Measurements from ENCODE around the gene CD96.

The CD96 gene

GRCh38 chr3:111594205-111594604, 52.2 kb downstream of the CD96 start:
- peak; percentile 20 for DNase-seq (ENCODE audit: low spot score)

- no peak for DNase-seq (ENCODE audit: low spot score)
Measured at GRCh38 chr3:111594781-111595180, 52.8 kb downstream of the CD96 start.

GRCh38 chr3:111595232-111595631, 53.2 kb downstream of the CD96 start, which contains the start of gene ZBED2:
TSS of gene ZBED2 (minus strand) at chr3:111595346. CDS start at chr3:111594201, 1,145 bp downstream.
- peak; percentile 27 for DNase-seq (ENCODE audit: low spot score)

DNA sequence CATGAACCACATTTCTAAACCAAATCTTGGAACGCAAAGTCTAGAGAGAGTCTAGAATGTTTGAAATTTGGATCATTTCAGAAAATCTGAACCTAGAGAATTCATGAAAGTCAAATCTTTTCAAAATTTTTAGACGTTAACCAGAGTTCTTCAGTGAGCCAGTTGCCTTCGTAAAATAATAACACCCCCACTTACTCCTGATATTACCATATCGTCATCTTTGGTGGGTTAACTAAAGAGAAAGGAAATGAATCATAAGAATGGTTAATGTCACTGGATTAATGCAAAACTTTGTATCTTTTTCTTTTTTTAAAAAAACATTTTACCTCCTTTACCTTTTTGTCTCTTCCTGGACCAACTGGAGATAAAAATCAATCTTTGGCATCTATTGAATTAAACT, 54.3 kb downstream of the CD96 start:
- no peak for DNase-seq (ENCODE audit: low spot score)

GRCh38 chr3:111598139-111598538, 56.1 kb downstream of the CD96 start:
- no peak for DNase-seq (ENCODE audit: low spot score)

DNA sequence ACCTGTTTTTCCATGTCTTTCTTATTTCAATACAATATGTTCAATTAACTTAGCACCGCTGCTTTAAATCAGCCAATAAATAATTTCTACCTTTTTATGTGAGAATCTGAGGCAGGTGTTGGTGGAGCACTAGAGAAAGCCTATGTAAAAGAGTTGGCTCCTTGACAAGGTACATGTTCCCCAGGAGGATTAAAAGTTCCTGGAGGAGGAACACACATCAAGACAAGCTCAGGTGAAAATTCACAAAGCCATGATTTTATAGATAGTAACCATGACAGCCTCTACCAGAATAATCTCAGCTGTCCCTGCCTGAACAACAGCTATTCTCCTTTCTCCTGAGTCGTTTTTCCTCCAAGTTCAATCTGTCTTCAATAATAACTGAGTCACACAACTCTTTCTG, 56.6 kb downstream of the CD96 start:
- DNase-seq (ENCODE audit: low spot score), result no peak

DNA sequence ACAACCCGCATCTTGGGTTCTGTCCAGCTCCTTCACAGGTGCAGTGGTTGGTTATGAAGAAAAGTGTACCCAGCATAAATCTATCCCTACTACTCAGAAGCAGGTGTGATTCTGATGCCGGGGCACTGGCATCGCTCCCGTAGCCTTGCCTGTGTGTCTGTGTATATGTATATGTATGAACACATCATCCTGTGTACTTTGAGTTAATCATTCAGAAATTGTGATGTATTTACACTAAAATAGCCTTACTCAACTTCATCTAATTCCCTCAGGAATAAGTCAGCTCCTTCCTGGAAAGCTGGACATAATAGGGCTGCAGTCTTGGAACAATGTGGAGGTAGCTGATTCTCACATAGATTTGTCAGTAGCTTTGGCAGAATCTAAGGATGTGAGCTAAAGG, 59.8 kb downstream of the CD96 start:
- DNase-seq (ENCODE audit: low spot score), result no peak

GRCh38 chr3:111603679-111604078, 61.7 kb downstream of the CD96 start:
- DNase-seq (ENCODE audit: low spot score), result no peak

DNA sequence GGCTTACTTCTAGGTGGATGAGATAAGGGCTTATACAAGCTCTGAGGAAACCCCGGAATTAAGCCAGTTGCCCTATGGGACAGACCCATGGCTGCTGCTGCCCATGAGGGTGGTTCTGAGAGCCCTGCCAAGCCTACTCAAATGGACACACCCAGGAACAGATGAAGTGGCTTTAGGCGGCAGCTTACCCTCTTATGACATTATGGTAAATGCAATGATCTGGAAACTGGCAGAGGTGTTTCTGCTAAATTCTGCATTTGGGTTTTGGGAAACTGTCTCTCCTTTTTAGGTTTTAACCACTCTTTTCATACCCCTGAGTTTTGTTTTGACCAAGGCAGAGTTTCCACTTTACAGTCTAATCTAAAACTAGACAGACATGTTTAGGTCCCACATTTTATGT, 62.1 kb downstream of the CD96 start:
- no peak for DNase-seq (ENCODE audit: low spot score)

GRCh38 chr3:111605018-111605417, 63.0 kb downstream of the CD96 start:
- no peak for DNase-seq (ENCODE audit: low spot score)

GRCh38 chr3:111605493-111605892, 63.5 kb downstream of the CD96 start:
- DNase-seq (ENCODE audit: low spot score), result no peak

GRCh38 chr3:111607240-111607920, 65.4 kb downstream of the CD96 start:
- DNase-seq (ENCODE audit: low spot score), result no peak

DNA sequence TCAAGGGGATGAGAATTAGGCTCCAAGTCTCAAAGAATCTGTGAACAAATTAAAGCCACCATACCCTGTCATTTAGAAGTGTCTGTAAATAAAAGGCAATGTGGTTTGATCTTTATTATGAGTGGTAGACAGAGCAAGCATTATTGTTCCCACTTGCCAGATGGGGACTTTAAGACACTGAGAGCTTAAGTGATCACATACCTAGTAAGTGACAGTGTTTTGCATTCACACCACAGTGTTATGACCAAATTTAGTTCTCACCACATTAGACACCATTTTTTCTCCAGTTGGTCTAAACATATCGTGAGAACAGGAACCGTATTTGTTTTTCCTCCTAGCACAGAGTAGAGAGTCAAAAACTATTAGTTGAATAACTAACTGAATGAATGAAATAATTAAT, 66.4 kb downstream of the CD96 start:
- DNase-seq (ENCODE audit: low spot score), result no peak

DNA sequence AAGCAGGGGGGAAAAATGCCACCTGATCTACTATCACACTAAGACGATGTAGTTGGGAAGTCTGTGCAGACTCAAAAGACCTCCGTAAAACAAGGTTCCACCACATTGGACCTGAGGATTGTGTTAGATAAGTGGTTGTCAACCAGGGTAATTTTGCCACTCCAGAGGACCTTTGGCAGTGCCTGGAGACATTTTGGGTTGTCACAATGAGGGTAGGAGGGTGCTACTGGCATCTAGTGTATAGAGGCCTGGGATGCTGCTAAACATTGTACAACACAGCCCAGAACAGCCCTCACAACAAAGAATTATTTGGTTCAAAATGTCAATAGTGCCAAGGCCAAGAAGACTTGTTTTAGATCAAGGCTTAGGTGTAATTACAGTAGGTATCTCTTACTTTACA, 67.7 kb downstream of the CD96 start:
- DNase-seq (ENCODE audit: low spot score), result no peak

DNA sequence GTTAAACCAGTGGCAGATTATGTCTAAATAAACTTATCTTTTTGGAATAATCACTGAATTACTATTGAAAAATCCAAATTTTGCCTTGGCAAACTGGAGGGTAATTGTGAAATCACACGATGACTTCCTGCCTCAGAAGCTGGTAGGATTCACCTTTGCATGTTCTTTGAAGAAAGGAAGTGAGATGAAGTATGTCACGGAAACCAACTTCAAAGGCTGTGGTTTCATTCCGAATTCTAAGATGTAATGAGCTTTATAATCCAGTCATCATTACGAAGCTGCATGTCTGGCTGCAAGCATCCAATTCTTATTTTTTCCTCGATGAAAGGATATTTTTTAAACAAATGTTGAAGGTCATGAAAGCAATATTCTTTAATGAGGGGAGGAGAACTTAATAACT, 68.2 kb downstream of the CD96 start:
- no peak for DNase-seq (ENCODE audit: low spot score)

DNA sequence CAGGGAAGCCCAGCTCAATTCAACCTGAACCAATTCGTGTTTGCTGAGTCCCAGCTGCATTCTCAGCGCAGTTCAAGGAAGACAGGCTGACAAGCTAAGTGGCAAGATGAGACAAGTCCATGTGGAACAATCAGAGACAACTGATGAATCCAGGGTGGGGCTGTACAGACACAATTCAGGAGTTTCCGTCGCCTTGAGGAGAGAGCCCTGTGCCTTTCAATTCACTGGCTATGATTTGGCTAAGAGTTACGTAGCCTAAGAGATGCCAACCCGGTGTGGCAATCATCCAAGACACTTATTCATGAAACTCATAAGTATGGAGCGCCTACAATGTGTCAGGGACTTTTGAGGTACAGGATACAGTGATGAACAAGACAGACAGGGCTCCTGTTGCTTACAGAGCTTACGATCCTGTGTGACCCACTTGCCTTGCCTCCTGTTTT, 68.6 kb downstream of the CD96 start:
- DNase-seq (ENCODE audit: low spot score), result no peak

DNA sequence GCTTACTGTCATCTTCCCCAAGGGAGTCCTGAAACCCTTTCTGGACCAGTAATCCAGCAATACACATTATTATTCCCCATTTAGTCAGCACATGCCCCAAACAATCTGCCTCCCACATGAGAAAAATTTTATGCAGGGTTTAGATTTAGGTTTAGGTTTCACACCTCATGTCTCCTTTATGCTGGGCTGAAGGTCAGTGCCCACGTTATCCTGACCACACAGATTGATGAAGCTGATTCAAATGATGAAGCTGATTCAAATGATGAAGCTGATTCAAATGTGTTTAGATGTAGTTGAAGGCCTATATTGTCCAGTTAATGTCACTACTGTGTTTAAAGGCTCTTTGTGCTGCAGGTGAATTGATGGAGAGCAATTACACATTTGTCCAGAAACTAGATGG, 71.3 kb downstream of the CD96 start:
- no peak for DNase-seq (ENCODE audit: low spot score)

GRCh38 chr3:111615880-111616279, 73.9 kb downstream of the CD96 start:
- no peak for DNase-seq (ENCODE audit: low spot score)

DNA sequence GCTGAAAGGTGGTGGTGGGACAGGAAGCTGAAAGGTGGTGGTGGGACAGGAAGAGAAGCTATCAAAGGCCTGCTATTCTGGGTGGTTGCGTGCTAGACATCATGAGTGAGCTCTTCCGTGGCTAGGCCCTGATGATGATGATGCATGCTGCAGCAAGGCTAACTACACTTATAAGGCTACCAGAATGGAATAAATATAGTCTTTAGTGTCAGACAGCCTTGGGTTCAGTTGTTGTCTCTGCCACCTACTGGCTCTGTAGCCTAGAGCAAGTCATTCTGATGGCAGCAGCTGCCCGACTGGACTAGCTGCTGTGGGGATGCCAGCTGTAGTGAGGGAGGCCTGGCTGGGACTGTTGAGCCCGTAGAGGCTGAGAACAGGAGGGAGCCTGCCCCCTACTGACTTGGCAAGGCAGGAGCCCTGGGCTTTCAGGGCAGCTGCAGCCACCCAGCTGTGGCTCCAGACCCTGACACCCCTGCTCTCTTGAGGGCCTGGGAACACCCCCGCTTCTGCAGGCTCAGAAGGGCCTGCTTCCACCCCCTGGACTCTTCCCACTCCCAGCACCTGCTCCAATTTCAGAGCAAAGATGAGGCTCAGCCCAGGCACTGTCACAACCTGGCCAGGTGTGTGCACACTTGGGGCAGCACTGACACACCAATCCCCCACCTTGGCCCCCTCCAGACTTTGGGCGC, 74.6 kb downstream of the CD96 start:
- no peak for DNase-seq (ENCODE audit: low spot score)

GRCh38 chr3:111617406-111617805, 75.4 kb downstream of the CD96 start:
- no peak for DNase-seq (ENCODE audit: low spot score)

GRCh38 chr3:111617912-111618601, 76.1 kb downstream of the CD96 start:
- no peak for DNase-seq (ENCODE audit: low spot score)

GRCh38 chr3:111618945-111619344, 76.9 kb downstream of the CD96 start:
- no peak for DNase-seq (ENCODE audit: low spot score)

DNA sequence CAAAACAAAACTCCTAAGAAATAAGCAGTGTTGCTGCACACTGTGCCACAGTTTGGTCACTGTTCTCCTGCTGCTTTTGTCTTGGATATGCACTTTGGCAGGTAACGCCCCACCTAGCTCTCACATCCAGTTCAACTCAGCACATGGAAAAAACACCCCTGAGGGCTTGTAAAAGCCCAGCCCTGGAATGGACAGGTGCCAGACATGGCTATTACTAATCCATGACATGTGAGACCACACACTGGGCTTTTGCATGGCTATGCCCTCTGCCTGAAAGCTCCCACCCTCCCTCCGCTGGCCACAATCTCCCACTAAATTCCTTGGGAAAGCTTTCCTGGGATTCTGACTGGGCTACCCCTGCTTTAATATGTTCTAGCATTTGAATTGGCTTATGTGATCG, 77.8 kb downstream of the CD96 start:
- DNase-seq (ENCODE audit: low spot score), result no peak

Data from iPS-NIHi11 (cell line).